Measurements from ENCODE around the gene CP.

Gene CP

GRCh38 chr3:149186219-149186618 lies 35.4 kb downstream of the CP start:
- no peak for DNase-seq (ENCODE audit: low read depth)

- no peak for DNase-seq (ENCODE audit: low read depth)
These were observed 40.4 kb downstream of the CP start for GRCh38 chr3:149181182-149181581.

- no peak for DNase-seq (ENCODE audit: low read depth)
These were observed 41.5 kb downstream of the CP start for GRCh38 chr3:149180057-149180573.

GRCh38 chr3:149179220-149179619 lies 42.4 kb downstream of the CP start:
- no peak for DNase-seq (ENCODE audit: low read depth)

- no peak for DNase-seq (ENCODE audit: low read depth)
These were observed 44.5 kb downstream of the CP start for GRCh38 chr3:149177122-149177521.

GRCh38 chr3:149174901-149175300 lies 46.7 kb downstream of the CP start:
- no peak for DNase-seq (ENCODE audit: low read depth)

- DNase-seq (ENCODE audit: low read depth), result no peak
These were observed 51.0 kb downstream of the CP start for GRCh38 chr3:149170672-149171071.

GRCh38 chr3:149167898-149168297 lies 53.7 kb downstream of the CP start:
- DNase-seq (ENCODE audit: low read depth), result no peak

GRCh38 chr3:149163066-149163465 lies 58.6 kb downstream of the CP start:
- no peak for DNase-seq (ENCODE audit: low read depth)

GRCh38 chr3:149162007-149162406 lies 59.6 kb downstream of the CP start:
- DNase-seq (ENCODE audit: low read depth), result no peak

- no peak for DNase-seq (ENCODE audit: low read depth)
These were observed 60.8 kb downstream of the CP start for GRCh38 chr3:149160754-149161300.

- no peak for DNase-seq (ENCODE audit: low read depth)
These were observed 68.2 kb downstream of the CP start for GRCh38 chr3:149153402-149153801.

GRCh38 chr3:149152420-149152819 lies 69.2 kb downstream of the CP start:
- no peak for DNase-seq (ENCODE audit: low read depth)

GRCh38 chr3:149151843-149152242 lies 69.8 kb downstream of the CP start:
- no peak for DNase-seq (ENCODE audit: low read depth)

- DNase-seq (ENCODE audit: low read depth), result no peak
These were observed 71.2 kb downstream of the CP start for GRCh38 chr3:149150436-149150835.

GRCh38 chr3:149145974-149146373 lies 75.7 kb downstream of the CP start:
- DNase-seq (ENCODE audit: low read depth), result no peak

- DNase-seq (ENCODE audit: low read depth), result no peak
These were observed 76.3 kb downstream of the CP start for GRCh38 chr3:149145356-149145755.

GRCh38 chr3:149142682-149143081 lies 78.9 kb downstream of the CP start:
- no peak for DNase-seq (ENCODE audit: low read depth)

- no peak for DNase-seq (ENCODE audit: low read depth)
These were observed 87.1 kb downstream of the CP start for GRCh38 chr3:149134575-149134974.

- no peak for DNase-seq (ENCODE audit: low read depth)
These were observed 90.0 kb downstream of the CP start for GRCh38 chr3:149131589-149131988.

GRCh38 chr3:149129326-149130205 lies 92.1 kb downstream of the CP start, which contains the start of gene HPS3:
HPS3 (plus strand) TSS chr3:149129638; CDS start chr3:149129724, 86 bp downstream.
- peak; percentile 72 for DNase-seq (ENCODE audit: low read depth)

- DNase-seq (ENCODE audit: low read depth), result no peak
These were observed 92.8 kb downstream of the CP start for GRCh38 chr3:149128821-149129220.
